Fibroblast of pulmonary artery (primary cell): ENCODE data around the gene EPN2.
"Not testable (repeated sequence)": the region's sequence is repeated elsewhere in the genome, so short reads cannot be mapped to it uniquely, and the experiment has no call there.

Experiments
- DNase-seq: peaks from one replicate; pipeline ENCODE4 v3.0.0-alpha.2; 2010; ENCODE audit warnings: low read depth
- H3K4me3 ChIP-seq: replicated peaks from 2 replicates; pipeline ENCODE4 v1.5.1; 2011; ENCODE audit warnings: low read depth, mild to moderate bottlenecking, control low read depth, low read length, moderate library complexity
- CTCF ChIP-seq: IDR thresholded peaks from 2 replicates; pipeline ENCODE4 v1.5.1; 2011; ENCODE audit warnings: mild to moderate bottlenecking, control low read depth, low read length, inconsistent platforms; ENCODE audit errors: missing control alignments

EPN2 gene

GRCh38 chr17:19275457-19276127, 38.4 kb downstream of the EPN2 start:
- no peak overlapping the region for H3K4me3 ChIP-seq
- DNase-seq, result no peak
- TF ChIP-seq CTCF, result no peak

DNA sequence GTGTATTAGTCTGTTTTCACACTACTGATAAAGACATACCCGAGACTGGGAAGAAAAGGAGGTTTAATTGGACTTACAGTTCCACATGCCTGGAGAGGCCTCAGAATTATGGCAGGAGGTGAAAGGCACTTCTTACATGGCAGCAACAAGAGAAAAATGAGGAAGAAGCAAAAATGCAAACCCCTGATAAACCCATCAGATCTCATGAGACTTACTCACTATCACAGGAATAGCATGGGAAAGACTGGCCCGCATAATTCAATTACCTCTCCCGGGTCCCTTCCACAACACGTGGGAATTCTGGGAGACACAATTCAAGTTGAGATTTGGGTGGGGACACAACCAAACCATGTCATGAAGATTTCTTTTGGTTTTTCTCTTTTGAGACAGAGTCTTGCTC, 41.1 kb downstream of the EPN2 start:
- not testable (repeated sequence) for H3K4me3 ChIP-seq, DNase-seq

DNA sequence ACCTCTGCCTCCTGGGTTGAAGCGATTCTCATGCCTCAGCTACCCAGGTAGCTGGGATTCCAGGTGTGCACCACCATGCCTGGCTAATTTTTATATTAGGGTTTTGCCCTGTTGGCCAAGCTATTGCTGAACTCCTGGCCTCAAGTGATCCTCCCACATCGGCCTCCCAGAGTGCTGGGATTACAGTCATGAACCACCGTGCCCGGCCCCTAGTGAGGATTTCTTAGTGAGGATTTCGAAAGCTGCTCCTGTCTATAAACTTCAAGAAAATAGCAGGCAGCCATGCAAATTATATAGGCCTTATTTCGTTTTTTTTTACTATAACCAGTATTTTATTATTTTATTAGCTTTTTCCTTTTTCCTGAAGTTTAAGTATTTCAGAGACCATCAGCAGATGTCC, 41.6 kb downstream of the EPN2 start:
- no peak for TF ChIP-seq CTCF
- H3K4me3 ChIP-seq, result no peak overlapping the region
- no peak for DNase-seq

DNA sequence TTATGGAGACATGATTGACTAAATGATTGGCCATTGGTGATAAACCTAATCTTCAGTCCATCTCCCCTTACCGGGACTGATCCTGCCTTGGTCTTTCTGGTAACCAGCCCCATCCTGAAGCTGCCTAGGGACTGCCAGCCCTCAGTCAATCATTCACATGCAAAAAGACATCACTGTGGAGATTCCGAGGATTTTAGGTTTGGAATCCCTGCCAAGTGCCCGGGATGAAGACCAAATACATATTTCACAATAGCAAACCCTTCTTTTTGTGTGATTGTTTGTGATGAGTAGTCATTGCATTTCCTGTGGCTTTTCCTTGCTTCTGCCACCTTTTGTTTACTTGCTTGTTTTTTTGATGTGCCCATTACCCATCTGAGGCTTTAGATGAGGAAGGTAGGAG, 44.0 kb downstream of the EPN2 start:
- peak; percentile 39 for DNase-seq
- no peak for TF ChIP-seq CTCF
- H3K4me3 ChIP-seq, result no peak overlapping the region

DNA sequence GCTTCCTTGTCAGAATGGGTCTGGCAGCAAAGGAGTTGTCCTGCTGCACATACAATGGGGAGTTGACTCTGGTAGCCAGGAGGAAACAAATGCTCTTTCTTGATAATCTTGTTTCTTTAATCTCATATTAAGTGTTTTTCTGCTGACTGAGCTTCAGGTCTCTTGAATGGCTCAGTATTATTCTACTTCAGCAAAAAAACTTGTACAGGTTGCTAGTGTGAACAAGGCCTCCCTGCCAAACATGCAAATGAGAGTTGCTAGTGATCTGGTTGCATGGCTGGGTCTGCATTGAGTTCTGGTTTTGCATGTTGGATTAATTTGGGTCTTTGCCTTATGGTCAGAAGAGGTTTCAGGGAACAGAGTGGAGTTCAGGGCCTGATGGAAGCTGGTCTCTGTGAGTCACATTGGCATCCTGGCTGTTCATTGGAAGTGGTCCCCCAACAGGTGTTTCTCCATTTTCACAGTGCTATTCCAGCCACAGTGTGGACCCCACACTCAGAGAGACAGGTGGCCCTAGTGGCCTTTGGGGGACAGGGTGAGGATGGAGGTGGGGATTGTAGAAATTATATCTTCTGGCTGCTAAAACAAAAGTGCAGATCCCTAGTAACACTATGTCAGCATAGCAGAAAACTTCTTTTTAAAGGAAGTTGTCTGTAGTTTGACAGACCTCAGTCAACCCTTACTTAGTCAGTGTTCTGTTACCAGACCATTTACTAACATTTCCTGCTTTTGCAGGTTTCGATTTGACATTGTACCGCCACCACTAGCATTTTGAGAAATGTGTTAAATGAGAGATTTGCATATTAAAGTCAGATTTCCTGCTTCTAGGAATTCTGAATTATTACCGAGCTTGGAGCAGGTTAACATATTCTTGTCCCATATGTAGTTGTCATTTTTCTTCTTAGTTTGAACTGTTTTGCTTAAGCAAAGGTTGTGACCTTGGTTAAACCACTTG, 47.1 kb downstream of the EPN2 start:
- H3K4me3 ChIP-seq, result no peak overlapping the region
- no peak for TF ChIP-seq CTCF
- DNase-seq, result no peak

DNA sequence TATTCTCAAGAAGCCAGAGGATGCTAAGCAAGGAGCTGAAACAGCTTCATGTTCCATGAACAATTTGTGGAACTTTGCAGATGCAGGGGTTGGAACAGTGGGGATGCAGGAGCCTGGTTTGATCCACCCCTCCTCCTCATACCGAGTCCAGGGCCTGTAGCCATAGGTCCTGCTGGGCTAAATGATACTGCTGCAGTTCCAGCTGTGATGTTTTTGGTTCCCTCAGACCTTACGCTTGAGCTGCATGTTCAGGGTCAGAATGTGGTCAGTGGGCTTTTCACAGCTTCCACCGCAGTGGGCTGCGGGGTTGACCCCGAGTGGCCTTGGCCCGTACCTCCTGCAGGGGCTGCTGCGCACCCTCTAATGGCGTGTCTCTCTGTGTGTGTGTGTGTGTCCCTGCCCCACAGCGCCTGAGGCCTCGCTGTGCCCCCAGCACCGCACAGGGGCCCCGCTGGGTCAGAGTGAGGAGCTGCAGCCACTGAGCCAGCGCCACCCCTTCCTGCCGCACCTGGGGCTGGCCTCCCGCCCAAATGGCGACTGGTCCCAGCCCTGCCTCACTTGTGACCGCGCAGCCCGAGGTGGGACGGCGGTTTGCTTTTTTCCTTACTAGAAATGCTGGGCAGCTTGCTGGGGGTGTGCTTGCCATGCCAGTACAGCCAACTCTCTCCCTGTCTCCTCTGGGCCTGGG, 48.2 kb downstream of the EPN2 start:
- TF ChIP-seq CTCF, result no peak
- no peak overlapping the region for H3K4me3 ChIP-seq
- no peak for DNase-seq

DNA sequence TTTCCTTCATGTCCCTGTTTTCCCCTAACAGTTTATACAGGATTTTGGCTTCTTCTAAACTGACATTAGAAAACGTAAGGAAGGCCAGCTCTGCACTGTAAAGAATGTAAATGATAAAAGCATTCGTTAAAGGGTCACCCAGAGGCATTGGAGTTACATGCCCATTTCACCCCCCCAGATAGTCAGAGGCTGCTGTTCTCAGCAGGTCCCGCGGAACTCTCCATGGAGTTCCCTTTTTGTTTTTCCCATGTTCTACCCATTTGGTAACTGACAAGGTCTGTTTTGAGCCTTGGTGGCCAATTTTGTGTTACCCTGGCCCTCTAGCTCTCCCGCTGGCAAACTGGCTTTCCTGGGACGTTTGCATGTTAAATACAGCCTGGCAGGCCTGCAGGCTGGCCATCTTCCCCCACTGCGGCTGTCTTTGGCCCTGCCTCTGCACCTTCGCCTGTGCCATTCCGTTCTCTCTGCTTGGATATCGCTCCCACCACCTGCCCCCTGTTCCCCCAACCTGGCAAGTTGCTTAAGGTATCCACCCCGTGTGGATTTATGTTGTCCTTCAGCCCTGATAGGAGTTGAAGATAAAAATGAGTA, 49.7 kb downstream of the EPN2 start:
- no peak for DNase-seq
- no peak overlapping the region for H3K4me3 ChIP-seq
- TF ChIP-seq CTCF, result no peak
